Osteoblast (primary cell): Measurements from ENCODE around the gene NME7. TPM values are rescaled to one million over a fixed set of nuclear protein-coding genes. Genes with fewer than 3 reads are reported as not detected.
"Not testable (repeated sequence)": the region's sequence is repeated elsewhere in the genome, so short reads cannot be mapped to it uniquely, and the experiment has no call there.

Experiments used
- DNase-seq: peaks from one replicate; pipeline ENCODE4 v3.0.0; 2011; ENCODE audit warnings: low spot score, mixed read lengths; ENCODE audit not compliant: insufficient read length; ENCODE audit errors: missing footprints
- H2AFZ ChIP-seq: 2 replicates; pipeline ENCODE4 v1.6.0; 2011; ENCODE audit warnings: mild to moderate bottlenecking, low read length
- H3K27ac ChIP-seq: 2 replicates; pipeline ENCODE4 v1.5.1; 2011; ENCODE audit warnings: mild to moderate bottlenecking, low read depth, low read length, moderate library complexity
- H3K27me3 ChIP-seq: 2 replicates; pipeline ENCODE4 v1.6.0; 2012; ENCODE audit warnings: mild to moderate bottlenecking, control low read depth, inconsistent platforms, low read length, moderate library complexity; ENCODE audit not compliant: insufficient read depth
- H3K36me3 ChIP-seq: 2 replicates; pipeline ENCODE4 v1.5.1; 2011; ENCODE audit warnings: mild to moderate bottlenecking, low read length, control low read depth, moderate library complexity; ENCODE audit not compliant: insufficient read depth
- H3K4me1 ChIP-seq: 2 replicates; pipeline ENCODE4 v1.5.1; 2011; ENCODE audit warnings: mild to moderate bottlenecking, low read length, control low read depth, moderate library complexity; ENCODE audit not compliant: insufficient read depth
- H3K4me2 ChIP-seq: 2 replicates; pipeline ENCODE4 v1.6.0; 2011; ENCODE audit warnings: mild to moderate bottlenecking, low read length; ENCODE audit not compliant: insufficient read depth
- H3K4me3 ChIP-seq: fragments of 200-600 bp; sonication (generic); 3 replicates; pipeline ENCODE4 v1.5.1; 2012; ENCODE audit warnings: mild to moderate bottlenecking, low read length, inconsistent platforms; ENCODE audit not compliant: insufficient read depth
- H3K79me2 ChIP-seq: 2 replicates; pipeline ENCODE4 v1.6.0; 2012; ENCODE audit warnings: mild to moderate bottlenecking, low read length, control low read depth, inconsistent platforms; ENCODE audit not compliant: insufficient read depth
- H3K9me3 ChIP-seq: 2 replicates; pipeline ENCODE4 v1.5.1; 2011; ENCODE audit warnings: low read depth, low read length, control low read depth
- H4K20me1 ChIP-seq: 2 replicates; pipeline ENCODE4 v1.6.0; 2012; ENCODE audit warnings: mild to moderate bottlenecking, low read length, control low read depth; ENCODE audit not compliant: insufficient read depth
- total RNA-seq: library from RNA; depleted of rRNA; stranded (reverse); fragments of >200 nt; gene quantifications from 2 replicates; pipeline ENCODE4 v1.2.3, GENCODE V29; 2012
- TF ChIP-seq, protein P1 (sequence below): IDR thresholded peaks from 2 replicates; pipeline ENCODE4 v1.5.1; 2011; ENCODE audit warnings: mild to moderate bottlenecking, low read depth, low read length, moderate library complexity; ENCODE audit errors: extremely low read depth

Gene NME7
- total RNA-seq, 1 donor: 31.5 TPM

DNA sequence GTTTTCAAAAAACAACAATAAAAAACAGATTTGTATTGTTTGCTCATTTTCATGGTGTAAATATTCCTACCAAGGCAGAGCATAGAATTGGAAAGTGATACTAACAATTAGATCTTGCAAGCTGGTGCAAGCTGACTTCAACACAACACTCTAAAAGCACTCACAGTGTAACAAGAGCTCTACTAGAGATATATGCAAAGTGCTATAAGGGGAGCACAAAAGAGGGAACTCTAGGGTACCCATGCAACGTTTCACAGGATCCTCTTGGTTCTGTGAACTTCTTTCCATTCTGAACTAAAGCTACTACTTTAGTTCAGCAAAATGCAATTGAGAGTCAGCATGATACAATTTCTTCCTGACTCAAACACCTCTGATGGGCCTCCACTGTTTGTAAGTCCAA is 182.8 kb downstream of the NME7 start:
- no peak for DNase-seq
- H3K4me2 ChIP-seq: no peak overlapping the region

DNA sequence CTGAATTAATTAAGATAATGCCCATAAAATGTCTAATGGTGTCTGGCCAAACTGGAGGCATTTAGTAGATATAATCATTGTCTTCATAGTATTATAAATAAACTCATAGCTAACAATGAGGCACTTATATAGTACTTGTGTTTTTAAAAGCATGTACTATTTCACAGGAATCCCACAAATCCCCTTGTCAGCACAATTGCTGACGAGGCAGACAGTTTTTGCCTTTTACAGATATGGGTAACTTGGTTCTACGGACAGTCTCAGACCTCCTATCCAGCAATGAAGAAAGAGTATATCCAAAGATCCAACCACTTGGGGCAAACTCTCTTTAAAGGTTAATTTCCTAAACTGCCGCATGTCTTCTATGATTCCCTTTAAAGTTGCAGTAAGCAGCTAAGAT is 187.4 kb downstream of the NME7 start:
- Histone ChIP-seq H3K36me3 (no peaks in the 10 kb centered on the region), H3K79me2 (no peaks in the 10 kb centered on the region), H3K27me3 (no peaks in the 10 kb centered on the region), H3K4me3 (no peak overlapping the region), H4K20me1 (no peaks in the 10 kb centered on the region), H3K4me1 (no peaks in the 10 kb centered on the region), H3K27ac (no peak overlapping the region), H2AFZ (no peak overlapping the region), H3K4me2 (no peak overlapping the region), H3K9me3 (no peaks in the 10 kb centered on the region)
- DNase-seq: no peak
- TF ChIP-seq, protein P1, sequence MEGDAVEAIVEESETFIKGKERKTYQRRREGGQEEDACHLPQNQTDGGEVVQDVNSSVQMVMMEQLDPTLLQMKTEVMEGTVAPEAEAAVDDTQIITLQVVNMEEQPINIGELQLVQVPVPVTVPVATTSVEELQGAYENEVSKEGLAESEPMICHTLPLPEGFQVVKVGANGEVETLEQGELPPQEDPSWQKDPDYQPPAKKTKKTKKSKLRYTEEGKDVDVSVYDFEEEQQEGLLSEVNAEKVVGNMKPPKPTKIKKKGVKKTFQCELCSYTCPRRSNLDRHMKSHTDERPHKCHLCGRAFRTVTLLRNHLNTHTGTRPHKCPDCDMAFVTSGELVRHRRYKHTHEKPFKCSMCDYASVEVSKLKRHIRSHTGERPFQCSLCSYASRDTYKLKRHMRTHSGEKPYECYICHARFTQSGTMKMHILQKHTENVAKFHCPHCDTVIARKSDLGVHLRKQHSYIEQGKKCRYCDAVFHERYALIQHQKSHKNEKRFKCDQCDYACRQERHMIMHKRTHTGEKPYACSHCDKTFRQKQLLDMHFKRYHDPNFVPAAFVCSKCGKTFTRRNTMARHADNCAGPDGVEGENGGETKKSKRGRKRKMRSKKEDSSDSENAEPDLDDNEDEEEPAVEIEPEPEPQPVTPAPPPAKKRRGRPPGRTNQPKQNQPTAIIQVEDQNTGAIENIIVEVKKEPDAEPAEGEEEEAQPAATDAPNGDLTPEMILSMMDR: no peak

More for the DNA sequence above, 182.8 kb downstream of the NME7 start:
- no peaks in the 10 kb centered on the region for H4K20me1 ChIP-seq
- TF ChIP-seq, protein P1: no peak
- H3K79me2 ChIP-seq: no peaks in the 10 kb centered on the region
- H3K27ac ChIP-seq: no peak overlapping the region
- no peaks in the 10 kb centered on the region for H3K36me3 ChIP-seq
- H3K9me3 ChIP-seq: no peaks in the 10 kb centered on the region
- no peak overlapping the region for H3K4me3 ChIP-seq
- no peak overlapping the region for H2AFZ ChIP-seq
- no peaks in the 10 kb centered on the region for H3K27me3 ChIP-seq
- H3K4me1 ChIP-seq: no peaks in the 10 kb centered on the region

DNA sequence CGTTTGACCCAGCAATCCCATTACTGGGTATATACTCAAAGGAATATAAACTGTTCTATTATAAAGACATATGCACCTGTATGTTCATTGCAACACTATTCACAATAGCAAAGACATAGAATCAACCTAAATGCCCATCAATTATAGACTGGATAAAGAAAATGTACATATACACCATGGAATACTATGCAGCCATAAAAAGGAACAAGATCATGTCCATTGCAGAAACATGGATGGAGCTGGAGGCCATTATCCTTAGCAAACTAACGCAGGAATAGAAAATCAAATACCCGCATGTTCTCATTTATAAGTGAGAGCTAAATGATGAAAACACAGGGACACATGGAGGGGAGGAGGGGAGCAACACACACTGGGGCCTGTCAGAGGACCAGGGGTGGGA is 188.2 kb downstream of the NME7 start:
- not testable (repeated sequence) for H3K36me3 ChIP-seq, H2AFZ ChIP-seq, DNase-seq, H3K27ac ChIP-seq, H3K4me3 ChIP-seq, H3K27me3 ChIP-seq, H3K9me3 ChIP-seq, H3K79me2 ChIP-seq, H4K20me1 ChIP-seq, H3K4me2 ChIP-seq, H3K4me1 ChIP-seq

DNA sequence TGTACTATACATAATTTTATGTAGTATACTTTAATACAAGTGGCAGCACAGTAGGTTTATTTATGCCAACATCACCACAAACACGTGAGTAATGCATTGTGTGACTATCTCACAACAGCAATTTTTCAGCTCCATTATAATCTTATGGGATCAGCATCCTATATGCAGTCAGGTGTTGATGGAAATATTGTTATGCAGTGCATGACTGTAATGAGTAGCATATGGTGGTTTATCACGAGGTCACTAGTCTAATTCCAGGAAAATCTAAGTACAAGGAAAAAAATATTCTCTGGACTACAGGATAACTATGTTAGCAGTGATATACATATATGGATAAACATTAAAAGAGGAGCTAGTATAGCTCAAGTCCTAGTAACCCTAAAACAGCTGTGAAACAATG is 192.1 kb downstream of the NME7 start:
- Histone ChIP-seq H3K79me2 (no peaks in the 10 kb centered on the region), H2AFZ (no peak overlapping the region), H3K4me2 (no peak overlapping the region), H4K20me1 (no peaks in the 10 kb centered on the region), H3K4me1 (no peaks in the 10 kb centered on the region), H3K27me3 (no peaks in the 10 kb centered on the region), H3K4me3 (no peak overlapping the region), H3K27ac (no peak overlapping the region), H3K36me3 (no peaks in the 10 kb centered on the region), H3K9me3 (no peaks in the 10 kb centered on the region)
- TF ChIP-seq, protein P1: no peak
- DNase-seq: no peak

DNA sequence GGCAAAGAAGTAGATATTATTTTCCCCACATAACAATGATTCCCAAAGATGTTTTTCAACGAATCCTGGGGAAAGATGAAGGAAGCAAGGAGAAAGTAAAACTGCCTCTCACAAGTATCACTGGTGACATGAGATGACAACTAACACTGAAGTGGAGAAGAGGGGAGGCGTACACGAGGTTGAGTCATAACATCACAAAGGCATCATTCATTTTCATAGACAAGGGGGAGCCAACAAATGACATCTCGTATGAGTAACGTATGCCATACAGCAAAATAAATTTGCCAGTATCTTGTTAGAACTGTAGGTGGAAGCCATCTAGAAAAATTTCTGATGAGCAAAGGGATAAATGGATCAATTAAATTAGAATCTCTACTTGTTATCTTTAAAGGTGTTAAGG is 204.5 kb downstream of the NME7 start:
- H3K9me3 ChIP-seq: no peaks in the 10 kb centered on the region

More for the DNA sequence above, 204.5 kb downstream of the NME7 start:
- TF ChIP-seq, protein P1: no peak
- Histone ChIP-seq H3K4me3 (no peak overlapping the region), H3K4me2 (no peak overlapping the region), H2AFZ (no peak overlapping the region), H4K20me1 (no peaks in the 10 kb centered on the region), H3K27ac (no peak overlapping the region), H3K27me3 (no peaks in the 10 kb centered on the region), H3K79me2 (no peaks in the 10 kb centered on the region), H3K4me1 (peaks cover 8% of the 10 kb centered on the region), H3K36me3 (no peaks in the 10 kb centered on the region)
- DNase-seq: no peak
